K562 (cell line): ENCODE measurements around the gene CLIP2. TPM values are rescaled to one million over a fixed set of nuclear protein-coding genes. Genes with fewer than 3 reads are reported as not detected.
A peak's percentile ranks its signal among the peaks of the same experiment; 100 is the strongest.

Source experiments
- ATAC-seq: fragments of 200-7000 bp; cut with Tn5 transposase; 3 replicates; pipeline ENCODE4 v1.9.1; 2020; ENCODE audit warnings: moderate library complexity
- BruUV-seq: library from RNA; stranded (reverse); fragments of 400-500 nt; replicated peaks from 2 replicates; lab custom pipeline; 2021; lab: Mats Ljungman, UMichigan
- CTCF ChIA-PET: fragments of 300-600 bp; formaldehyde crosslinking; extraction: SDS; loops from one replicate; lab custom pipeline; 2021; ENCODE audit warnings: low intra/inter-chr PET ratio; lab: Yijun Ruan, JAX
- POLR2A ChIA-PET: fragments of 300-600, 350-650 bp; sonication (Branson Sonifier 250); formaldehyde crosslinking; extraction: SDS; loops from one replicate; lab custom pipeline; 2021; ENCODE audit warnings: antibody characterized with exemption, inconsistent platforms; lab: Yijun Ruan, JAX
- DNase-seq, 4 experiments: peaks; one replicate each; pipeline versions ENCODE4 v3.0.0 to v3.0.0-alpha.2; 2011 to 2018; ENCODE audit warnings: low spot score in 3 of 4, mixed read lengths in 3 of 4; ENCODE audit errors: extremely low read depth in 1 of 4
- FAIRE-seq: peaks from 2 replicates; lab custom pipeline; 2011; peaks lifted over from hg19 to GRCh38; lab: Jason Lieb, UNC
- H2AFZ ChIP-seq: 2 replicates; pipeline ENCODE4 v1.6.0; 2011; ENCODE audit warnings: low read depth, low read length, control low read depth, inconsistent platforms
- H3K27ac ChIP-seq: fragments of 200-600 bp; 3 replicates; pipeline ENCODE4 v1.8.0; 2011; ENCODE audit warnings: low read depth, mild to moderate bottlenecking, control low read depth, inconsistent platforms, low read length, moderate library complexity, mixed read lengths; ENCODE audit errors: extremely low read depth
- H3K27me3 ChIP-seq, 2 experiments: fragments of 300-600 bp in 1 of 2; 2 replicates in 1 of 2; 3 replicates in 1 of 2; pipeline versions ENCODE4 v1.6.0 to v1.8.0; 2011; ENCODE audit warnings: inconsistent platforms in 2 of 2, low read length in 2 of 2, mild to moderate bottlenecking in 1 of 2, mixed read lengths in 1 of 2, moderate library complexity in 1 of 2; ENCODE audit not compliant: control insufficient read depth in 2 of 2, insufficient read depth in 2 of 2
- H3K36me3 ChIP-seq: fragments of 300-600 bp; 3 replicates; pipeline ENCODE4 v1.8.0; 2011; ENCODE audit warnings: mild to moderate bottlenecking, low read length, inconsistent platforms; ENCODE audit not compliant: control insufficient read depth, insufficient read depth
- H3K4me1 ChIP-seq, 2 experiments: fragments of 200-600 bp in 1 of 2; replicated peaks in 1 of 2; 2 replicates in 1 of 2; 3 replicates in 1 of 2; pipeline versions ENCODE4 v1.5.1 to v1.8.0; 2011; ENCODE audit warnings: inconsistent platforms in 2 of 2, low read length in 2 of 2, mild to moderate bottlenecking in 1 of 2, mixed read lengths in 1 of 2, moderate library complexity in 1 of 2; ENCODE audit not compliant: control insufficient read depth in 2 of 2, insufficient read depth in 2 of 2
- H3K4me2 ChIP-seq: 2 replicates; pipeline ENCODE4 v1.6.1; 2011; ENCODE audit warnings: low read length, control low read depth, inconsistent platforms, mixed read lengths; ENCODE audit not compliant: insufficient read depth
- H3K4me3 ChIP-seq: fragments of 200-600 bp; sonication (generic), shearing (Covaris generic); 2 replicates; pipeline ENCODE4 v1.5.1; 2016; ENCODE audit warnings: control low read depth, inconsistent platforms
- H3K79me2 ChIP-seq: fragments of 200-600 bp; 3 replicates; pipeline ENCODE4 v1.8.0; 2011; ENCODE audit warnings: low read length, inconsistent platforms; ENCODE audit not compliant: control insufficient read depth, insufficient read depth
- H3K9ac ChIP-seq, 2 experiments: 2 replicates each; pipeline versions ENCODE4 v1.6.0 to v1.6.1; 2011; ENCODE audit warnings: low read depth in 2 of 2, low read length in 2 of 2, control low read depth in 1 of 2, inconsistent platforms in 1 of 2, mild to moderate bottlenecking in 1 of 2, mixed read lengths in 1 of 2; ENCODE audit not compliant: insufficient read depth in 1 of 2
- H3K9me1 ChIP-seq: one replicate; pipeline ENCODE4 v1.6.0; 2011; ENCODE audit warnings: inconsistent platforms, mild to moderate bottlenecking, low read length, moderate library complexity; ENCODE audit not compliant: control insufficient read depth, insufficient read depth
- H3K9me3 ChIP-seq: replicated peaks from 2 replicates; pipeline ENCODE4 v1.5.1; 2011; ENCODE audit warnings: low read depth, low read length, inconsistent platforms; ENCODE audit not compliant: control insufficient read depth, insufficient read depth
- H4K20me1 ChIP-seq: replicated peaks from 2 replicates; pipeline ENCODE4 v1.6.1; 2011; ENCODE audit warnings: low read length, inconsistent platforms, mixed read lengths; ENCODE audit not compliant: control insufficient read depth, insufficient read depth
- ELF1 ChIP-seq: fragments of 200-800 bp; sonication (Bioruptor generic); IDR thresholded peaks from 2 replicates; pipeline ENCODE4 v1.6.1; 2016; ENCODE audit warnings: missing genetic modification characterization, missing compliant biosample characterization
- GTF2E2 ChIP-seq: fragments of 200-800 bp; sonication (Bioruptor generic); IDR thresholded peaks from 2 replicates; pipeline ENCODE4 v1.6.1; 2016; ENCODE audit warnings: missing genetic modification characterization, missing compliant biosample characterization
- PURB ChIP-seq: sonication (generic); formaldehyde crosslinking; IDR thresholded peaks from 2 replicates; pipeline ENCODE4 v1.9.0; 2021; ENCODE audit warnings: low read depth, mild to moderate bottlenecking, missing genetic modification reagents
- SMARCC2 ChIP-seq: fragments of 450-650 bp; IDR thresholded peaks from 2 replicates; pipeline ENCODE4 v1.6.1; 2017; ENCODE audit warnings: antibody characterized with exemption, moderate library complexity, mild to moderate bottlenecking, low read depth
- TCF7L2 ChIP-seq: fragments of 150-350 bp; IDR thresholded peaks from 2 replicates; pipeline ENCODE4 v1.6.1; 2016; ENCODE audit warnings: low read depth, mild to moderate bottlenecking, low read length, moderate library complexity
- WGBS: fragments of 100-300 bp; shearing (Covaris generic); methylation state at CpG from one replicate; pipeline ENCODE4 v1.1.6; 2016; ENCODE audit warnings: low coverage, mixed read lengths; ENCODE audit not compliant: insufficient coverage; ENCODE audit errors: missing lambda C conversion rate; 5-methylcytosine and 5-hydroxymethylcytosine counted together
- in situ Hi-C: fragments of 300-500 bp; cut with MboI; formaldehyde crosslinking; loops from 4 replicates; pipeline ENCODE4 v1.15.0; 2018; ENCODE audit warnings: inconsistent platforms, mixed read lengths
- intact Hi-C: fragments of 100-400 bp; cut with micrococcal nuclease; formaldehyde crosslinking; loops from 2 replicates; pipeline ENCODE4 v1.14.2; 2022
- polyA plus RNA-seq, 8 experiments: library from polyadenylated mRNA; depleted of rRNA in 4 of 8; stranded (reverse) in 5 of 8; unstranded in 3 of 8; fragments of >200 nt; fragmentation: Nextera tagmentation in 2 of 8; fragmentation: Illumina TruSeq in 1 of 8; extraction: Ambion mirVana in 2 of 8; extraction: Trizol in 1 of 8; gene quantifications; 2 replicates each; pipeline versions ENCODE4 v1.2.1 to v1.2.3, GENCODE V29; 2011 to 2014; ENCODE audit warnings: inconsistent platforms in 1 of 8, missing spikeins in 1 of 8
- total RNA-seq, 7 experiments: library from RNA; depleted of rRNA in 6 of 7; stranded (reverse); fragments of >200 nt in 6 of 7; fragmentation: Illumina TruSeq in 2 of 7; extraction: Trizol in 2 of 7; gene quantifications; 2 replicates each; pipeline versions ENCODE4 v1.2.1 to v1.2.3, GENCODE V29; 2011 to 2021; ENCODE audit warnings: low replicate concordance in 1 of 7
- TF ChIP-seq, protein P1 (sequence below), 2 experiments: fragments of 450-650 bp; IDR thresholded peaks; 2 replicates each; pipeline ENCODE4 v1.6.1; 2018; ENCODE audit warnings: mild to moderate bottlenecking in 2 of 2, low read depth in 1 of 2; ENCODE audit not compliant: partially characterized antibody in 2 of 2

CLIP2 gene
- total and polyA plus RNA-seq, 9 of the 15 experiments (the other 6 are each of a cell fraction or from before 2014, with no cell fraction given): 0.07 to 5.4 (median 2.1) TPM

- Histone ChIP-seq H3K4me2 (peak overlapping the region; percentile 90), H3K79me2 (peaks cover 40% of the 10 kb centered on the region), H3K9me3 (no peaks in the 10 kb centered on the region), H3K27ac (peak overlapping the region; percentile 93; the same call in 2 of the 3 replicates), H3K36me3 (peaks cover 40% of the 10 kb centered on the region), H3K9me1 (no peaks in the 10 kb centered on the region), H3K27me3 (no peaks in the 10 kb centered on the region), H3K4me3 (peak overlapping the region; percentile 98), H4K20me1 (no peaks in the 10 kb centered on the region; the same call in 1 of the 2 replicates), H2AFZ (no peak overlapping the region), H3K9ac (peak overlapping the region; percentile 90 to 99), H3K4me1 (peaks cover 9 to 24% of the 10 kb centered on the region in 2 experiments; a peak in 3 of 5 replicates)
- intact Hi-C loops: loop anchor here (10.0 kb wide), 1 partner anchor 61 kb away; no protein-coding TSS in a partner anchor
- no TSS peak for BruUV-seq
- TF ChIP-seq GTF2E2 (tag) (0 out of 2 replicates have a peak, but pooled peaks have one; percentile 1), TCF7L2 (no peak)
- POLR2A ChIA-PET: no interaction called here
- in situ Hi-C loops: no loop called here
- DNase-seq (no peak), FAIRE-seq (peak; percentile 6), ATAC-seq (0 out of 3 replicates have a peak, but pooled peaks have one; percentile 2)
- whole genome bisulfite sequencing: 69% methylated on average over 7 of the region's 7 CpGs
- CTCF ChIA-PET: no interaction called here
These were observed 35.9 kb upstream of the CLIP2 start for GRCh38 chr7:74253331-74253730.

DNA sequence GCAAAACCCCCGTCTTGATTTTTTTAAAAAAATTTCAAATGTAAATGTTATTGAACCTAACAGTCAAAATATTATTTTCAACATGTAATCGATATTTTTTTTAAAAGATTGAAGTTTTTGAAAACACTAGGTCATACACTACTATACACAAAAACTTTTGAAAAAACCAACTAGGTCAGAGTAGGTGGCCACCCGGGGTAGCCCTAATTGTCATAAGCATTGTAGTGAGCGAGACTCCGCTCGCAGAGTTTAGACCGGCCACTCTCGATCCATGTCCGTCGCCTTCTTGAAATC is 35.4 kb upstream of the CLIP2 start:
- intact Hi-C loops: loop anchor here (10.0 kb wide), 1 partner anchor 61 kb away; no protein-coding TSS in a partner anchor
- peak overlapping the region; percentile 93 for H3K27ac ChIP-seq
- H3K36me3 ChIP-seq: peaks cover 36% of the 10 kb centered on the region
- TF ChIP-seq SMARCC2 (peak; percentile 27; the same call in 1 of the 2 replicates), ELF1 (tag) (peak; percentile 60; the same call in 1 of the 2 replicates), PURB (CRISPR knock-in tag) (no peak)
- TF ChIP-seq, protein P1, sequence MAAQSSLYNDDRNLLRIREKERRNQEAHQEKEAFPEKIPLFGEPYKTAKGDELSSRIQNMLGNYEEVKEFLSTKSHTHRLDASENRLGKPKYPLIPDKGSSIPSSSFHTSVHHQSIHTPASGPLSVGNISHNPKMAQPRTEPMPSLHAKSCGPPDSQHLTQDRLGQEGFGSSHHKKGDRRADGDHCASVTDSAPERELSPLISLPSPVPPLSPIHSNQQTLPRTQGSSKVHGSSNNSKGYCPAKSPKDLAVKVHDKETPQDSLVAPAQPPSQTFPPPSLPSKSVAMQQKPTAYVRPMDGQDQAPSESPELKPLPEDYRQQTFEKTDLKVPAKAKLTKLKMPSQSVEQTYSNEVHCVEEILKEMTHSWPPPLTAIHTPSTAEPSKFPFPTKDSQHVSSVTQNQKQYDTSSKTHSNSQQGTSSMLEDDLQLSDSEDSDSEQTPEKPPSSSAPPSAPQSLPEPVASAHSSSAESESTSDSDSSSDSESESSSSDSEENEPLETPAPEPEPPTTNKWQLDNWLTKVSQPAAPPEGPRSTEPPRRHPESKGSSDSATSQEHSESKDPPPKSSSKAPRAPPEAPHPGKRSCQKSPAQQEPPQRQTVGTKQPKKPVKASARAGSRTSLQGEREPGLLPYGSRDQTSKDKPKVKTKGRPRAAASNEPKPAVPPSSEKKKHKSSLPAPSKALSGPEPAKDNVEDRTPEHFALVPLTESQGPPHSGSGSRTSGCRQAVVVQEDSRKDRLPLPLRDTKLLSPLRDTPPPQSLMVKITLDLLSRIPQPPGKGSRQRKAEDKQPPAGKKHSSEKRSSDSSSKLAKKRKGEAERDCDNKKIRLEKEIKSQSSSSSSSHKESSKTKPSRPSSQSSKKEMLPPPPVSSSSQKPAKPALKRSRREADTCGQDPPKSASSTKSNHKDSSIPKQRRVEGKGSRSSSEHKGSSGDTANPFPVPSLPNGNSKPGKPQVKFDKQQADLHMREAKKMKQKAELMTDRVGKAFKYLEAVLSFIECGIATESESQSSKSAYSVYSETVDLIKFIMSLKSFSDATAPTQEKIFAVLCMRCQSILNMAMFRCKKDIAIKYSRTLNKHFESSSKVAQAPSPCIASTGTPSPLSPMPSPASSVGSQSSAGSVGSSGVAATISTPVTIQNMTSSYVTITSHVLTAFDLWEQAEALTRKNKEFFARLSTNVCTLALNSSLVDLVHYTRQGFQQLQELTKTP (IDR thresholded peaks at IDR 0.05; ENCODE audit: low read depth in 1 of 2, partially characterized antibody in 2 of 2): peak in 1 of 2 experiments; percentile 21
- H3K27me3 ChIP-seq: no peaks in the 10 kb centered on the region
- in situ Hi-C loops: no loop called here
- H2AFZ ChIP-seq: peak overlapping the region; percentile 96
- CTCF ChIA-PET: no interaction called here
- peak overlapping the region; percentile 90 for H3K4me2 ChIP-seq
- DNase-seq: peak in 1 of 4 experiments; percentile 39
- ATAC-seq: peak; percentile 52
- H3K4me3 ChIP-seq: peak overlapping the region; percentile 98
- POLR2A ChIA-PET: interaction anchor here (1.3 to 1.6 kb wide), 3 partner anchors 10 to 17 kb away, joined by 5 to 8 read pairs (median 8); no protein-coding TSS in a partner anchor
- under 1% methylated on average over 10 of the region's 10 CpGs for WGBS
- H3K9me3 ChIP-seq: no peaks in the 10 kb centered on the region
- FAIRE-seq: peak; percentile 79
- H3K4me1 ChIP-seq: peaks cover 9 to 24% of the 10 kb centered on the region in 2 experiments; a peak in 3 of 5 replicates
- TSS peak; percentile 79 for BruUV-seq
- H4K20me1 ChIP-seq: no peaks in the 10 kb centered on the region; the same call in 1 of the 2 replicates
- H3K9me1 ChIP-seq: no peaks in the 10 kb centered on the region
- H3K79me2 ChIP-seq: peaks cover 40% of the 10 kb centered on the region
- H3K9ac ChIP-seq: peak overlapping the region; percentile 99 to 100
